DND-41 (cell line): ENCODE results near the gene FLAD1.
"Not testable (repeated sequence)": the region's sequence is repeated elsewhere in the genome, so short reads cannot be mapped to it uniquely, and the experiment has no call there.

ENCODE experiments used
- ATAC-seq: fragments of 200-7000 bp; cut with Tn5 transposase; 3 replicates; pipeline ENCODE4 v1.9.1; 2021; ENCODE audit warnings: low read depth; ENCODE audit not compliant: insufficient read depth
- DNase-seq: peaks from one replicate; pipeline ENCODE4 v3.0.0-alpha.2; 2020
- H2AFZ ChIP-seq: 2 replicates; pipeline ENCODE4 v1.6.0; 2012; ENCODE audit warnings: low read depth, low read length
- H3K27ac ChIP-seq: 2 replicates; pipeline ENCODE4 v1.5.1; 2012; ENCODE audit warnings: low read length, inconsistent platforms
- H3K27me3 ChIP-seq: fragments of 200-600 bp; sonication (generic); 2 replicates; pipeline ENCODE4 v1.6.0; 2012; ENCODE audit warnings: low read length, mild to moderate bottlenecking, inconsistent platforms; ENCODE audit not compliant: insufficient read depth, poor library complexity
- H3K36me3 ChIP-seq: 2 replicates; pipeline ENCODE4 v1.5.1; 2012; ENCODE audit warnings: low read length, inconsistent platforms; ENCODE audit not compliant: insufficient read depth
- H3K4me1 ChIP-seq: 2 replicates; pipeline ENCODE4 v1.5.1; 2012; ENCODE audit warnings: mild to moderate bottlenecking, low read length; ENCODE audit not compliant: insufficient read depth
- H3K4me2 ChIP-seq: 2 replicates; pipeline ENCODE4 v1.6.0; 2012; ENCODE audit warnings: mild to moderate bottlenecking, moderate library complexity, low read length, inconsistent platforms; ENCODE audit not compliant: insufficient read depth
- H3K4me3 ChIP-seq, 2 experiments: fragments of 200-600 bp in 1 of 2; shearing (Covaris generic) in 1 of 2; 2 replicates each; pipeline ENCODE4 v1.5.1; 2012 to 2016; ENCODE audit warnings: inconsistent platforms in 2 of 2, low read length in 2 of 2, mild to moderate bottlenecking in 2 of 2, low read depth in 1 of 2, moderate library complexity in 1 of 2
- H3K79me2 ChIP-seq: 2 replicates; pipeline ENCODE4 v1.6.0; 2012; ENCODE audit warnings: low read length, inconsistent platforms; ENCODE audit not compliant: insufficient read depth
- H3K9ac ChIP-seq: 2 replicates; pipeline ENCODE4 v1.6.0; 2012; ENCODE audit warnings: low read depth, mild to moderate bottlenecking, inconsistent platforms, low read length, moderate library complexity
- H3K9me3 ChIP-seq: 2 replicates; pipeline ENCODE4 v1.5.1; 2012; ENCODE audit warnings: low read length, moderate library complexity, mild to moderate bottlenecking, inconsistent platforms; ENCODE audit not compliant: insufficient read depth, severe bottlenecking
- H4K20me1 ChIP-seq: 2 replicates; pipeline ENCODE4 v1.6.0; 2012; ENCODE audit warnings: low read length; ENCODE audit not compliant: insufficient read depth
- CTCF ChIP-seq: IDR thresholded peaks from 2 replicates; pipeline ENCODE4 v1.5.1; 2012; ENCODE audit warnings: borderline replicate concordance, low read length, moderate library complexity, mild to moderate bottlenecking; ENCODE audit not compliant: poor library complexity, severe bottlenecking; ENCODE audit errors: extremely low read depth
- EZH2 ChIP-seq: IDR thresholded peaks from 3 replicates; pipeline ENCODE4 v1.6.1; 2012; ENCODE audit warnings: borderline replicate concordance, low read depth, mild to moderate bottlenecking, moderate library complexity, low read length, inconsistent platforms; ENCODE audit not compliant: severe bottlenecking

Gene FLAD1

DNA sequence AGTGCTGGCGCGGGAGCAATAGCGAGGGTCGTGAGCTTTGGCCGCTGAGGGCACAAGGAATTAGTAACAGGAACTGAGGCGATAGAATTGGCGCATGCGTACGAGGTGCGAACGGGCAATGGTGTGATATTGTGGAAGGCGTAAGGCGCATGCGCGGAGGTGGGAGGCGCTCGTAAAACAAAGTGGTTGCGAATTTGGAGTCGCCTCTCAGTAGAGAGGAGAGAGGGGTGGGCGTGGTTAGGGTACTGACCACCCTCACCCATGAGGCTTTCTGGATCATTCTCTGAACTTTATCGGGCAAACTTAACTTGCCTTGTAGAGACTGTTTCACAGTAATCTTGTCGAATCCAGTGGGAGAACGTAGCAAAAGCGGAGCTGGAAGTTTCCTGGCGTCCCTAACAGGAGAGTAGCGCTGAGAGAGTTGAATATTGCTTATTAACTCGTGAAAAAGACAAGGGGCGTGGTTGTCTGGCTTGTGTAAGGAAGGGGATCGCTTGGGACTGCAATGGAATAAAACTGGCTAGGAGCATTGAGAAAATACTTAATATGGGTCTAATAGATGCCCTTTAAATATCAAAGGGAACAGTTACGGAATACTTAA is 8.2 kb upstream of the FLAD1 start:
- Histone ChIP-seq H4K20me1 (peaks cover 53% of the 10 kb centered on the region), H3K27ac (peak overlapping the region; percentile 92), H3K9me3 (no peaks in the 10 kb centered on the region), H3K27me3 (no peaks in the 10 kb centered on the region), H3K36me3 (peaks cover 51% of the 10 kb centered on the region), H3K4me1 (peaks cover 63% of the 10 kb centered on the region), H3K9ac (peak overlapping the region; percentile 91), H3K79me2 (peaks cover 84% of the 10 kb centered on the region), H2AFZ (peak overlapping the region; percentile 67), H3K4me2 (peak overlapping the region; percentile 92), H3K4me3 (peak overlapping the region; percentile 79 to 82)
- peak; percentile 93 for DNase-seq
- TF ChIP-seq CTCF, result no peak
- TF ChIP-seq EZH2, result no peak
- ATAC-seq, result peak; percentile 51

DNA sequence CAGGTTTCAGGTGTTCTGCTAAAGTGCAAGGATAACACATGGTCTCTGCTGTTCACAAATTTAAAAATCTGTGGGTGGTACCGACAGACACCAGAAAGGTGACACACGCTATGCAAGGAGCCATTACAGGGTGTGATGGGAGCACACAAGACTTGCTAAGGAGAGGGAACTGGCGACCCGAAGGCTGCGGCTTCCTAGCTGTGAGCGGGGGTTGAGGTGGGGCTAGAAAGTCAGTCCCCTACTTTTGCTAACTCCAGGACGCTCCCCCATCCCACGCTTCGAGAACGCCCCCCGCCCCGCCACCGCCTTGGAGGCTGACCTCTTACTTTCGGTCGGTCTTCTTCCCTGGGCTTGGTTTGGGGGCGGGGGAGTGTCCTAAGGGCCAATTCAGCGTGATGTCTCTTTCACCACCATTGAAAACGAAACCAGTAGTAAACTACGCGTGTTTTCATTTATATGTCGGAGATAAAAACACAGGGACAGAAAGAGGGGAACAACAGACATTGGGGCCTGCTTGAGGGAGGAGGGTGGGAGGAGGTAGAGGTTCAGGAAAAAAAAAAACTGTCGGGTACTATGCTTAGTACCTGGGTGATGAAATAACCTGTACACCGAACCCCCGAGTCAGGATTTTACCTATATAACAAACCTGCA is 7.6 kb upstream of the FLAD1 start:
- Histone ChIP-seq H4K20me1 (peaks cover 51% of the 10 kb centered on the region), H3K27ac (peak overlapping the region; percentile 92), H3K9me3 (no peaks in the 10 kb centered on the region), H3K4me3 (peak overlapping the region; percentile 79 to 82), H3K4me2 (peak overlapping the region; percentile 92), H3K9ac (peak overlapping the region; percentile 91), H3K4me1 (peaks cover 62% of the 10 kb centered on the region), H3K36me3 (peaks cover 57% of the 10 kb centered on the region), H3K79me2 (peaks cover 77% of the 10 kb centered on the region), H3K27me3 (no peaks in the 10 kb centered on the region), H2AFZ (peak overlapping the region; percentile 62)
- TF ChIP-seq EZH2 (no peak), CTCF (no peak)
- peak; percentile 49 for DNase-seq
- ATAC-seq, result no peak

- Histone ChIP-seq H4K20me1 (peaks cover 37% of the 10 kb centered on the region), H3K79me2 (peaks cover 68% of the 10 kb centered on the region), H3K4me2 (peak overlapping the region; percentile 12; the same call in 1 of the 2 replicates), H3K36me3 (peaks cover 48% of the 10 kb centered on the region), H3K4me1 (peaks cover 63% of the 10 kb centered on the region)
- H3K9me3 ChIP-seq, H3K9ac ChIP-seq, ATAC-seq, DNase-seq, H3K27me3 ChIP-seq, H3K4me3 ChIP-seq, H3K27ac ChIP-seq, H2AFZ ChIP-seq: not testable (repeated sequence)
These were observed 5.4 kb upstream of the FLAD1 start for GRCh38 chr1:154977762-154978161.

DNA sequence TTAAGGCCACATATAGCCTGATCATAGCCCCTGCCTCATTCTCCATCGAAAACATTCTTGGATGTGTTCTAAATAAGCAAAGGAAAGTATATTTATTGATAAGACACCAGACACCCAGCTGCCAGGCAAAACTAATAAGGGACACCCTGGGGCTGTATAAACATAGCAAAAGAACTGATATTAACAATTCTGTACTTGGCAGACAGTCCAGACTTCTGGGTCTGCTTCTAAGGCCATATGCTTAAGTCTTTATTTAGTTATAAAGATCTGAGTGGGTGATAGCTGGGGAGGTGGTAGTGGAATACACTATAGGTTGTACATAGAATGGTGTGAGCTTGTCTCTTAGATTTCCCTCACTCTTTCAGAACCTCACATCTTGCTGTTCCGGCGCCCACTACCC is 4.8 kb upstream of the FLAD1 start:
- Histone ChIP-seq H3K4me2 (no peak overlapping the region), H3K27ac (no peak overlapping the region), H3K27me3 (no peaks in the 10 kb centered on the region), H3K36me3 (peaks cover 48% of the 10 kb centered on the region), H4K20me1 (peaks cover 34% of the 10 kb centered on the region), H3K9ac (no peak overlapping the region), H2AFZ (no peak overlapping the region), H3K9me3 (no peaks in the 10 kb centered on the region), H3K79me2 (peaks cover 65% of the 10 kb centered on the region), H3K4me3 (no peak overlapping the region), H3K4me1 (peaks cover 58% of the 10 kb centered on the region)
- no peak for DNase-seq
- ATAC-seq, result no peak
- TF ChIP-seq EZH2, result no peak
- no peak for TF ChIP-seq CTCF
